ENCODE data around the gene CD300LG.
"Not testable (repeated sequence)": the region's sequence is repeated elsewhere in the genome, so short reads cannot be mapped to it uniquely, and the experiment has no call there.

The CD300LG gene

GRCh38 chr17:43860077-43860725 lies 13.2 kb downstream of the CD300LG start:
- Histone ChIP-seq H3K36me3 (no peaks in the 10 kb centered on the region), H3K27me3 (no peaks in the 10 kb centered on the region), H3K9me3 (no peaks in the 10 kb centered on the region), H3K4me3 (ENCODE audit: low read depth, low read length) (no peak overlapping the region), H3K4me1 (no peaks in the 10 kb centered on the region)
- TF ChIP-seq, protein P1, sequence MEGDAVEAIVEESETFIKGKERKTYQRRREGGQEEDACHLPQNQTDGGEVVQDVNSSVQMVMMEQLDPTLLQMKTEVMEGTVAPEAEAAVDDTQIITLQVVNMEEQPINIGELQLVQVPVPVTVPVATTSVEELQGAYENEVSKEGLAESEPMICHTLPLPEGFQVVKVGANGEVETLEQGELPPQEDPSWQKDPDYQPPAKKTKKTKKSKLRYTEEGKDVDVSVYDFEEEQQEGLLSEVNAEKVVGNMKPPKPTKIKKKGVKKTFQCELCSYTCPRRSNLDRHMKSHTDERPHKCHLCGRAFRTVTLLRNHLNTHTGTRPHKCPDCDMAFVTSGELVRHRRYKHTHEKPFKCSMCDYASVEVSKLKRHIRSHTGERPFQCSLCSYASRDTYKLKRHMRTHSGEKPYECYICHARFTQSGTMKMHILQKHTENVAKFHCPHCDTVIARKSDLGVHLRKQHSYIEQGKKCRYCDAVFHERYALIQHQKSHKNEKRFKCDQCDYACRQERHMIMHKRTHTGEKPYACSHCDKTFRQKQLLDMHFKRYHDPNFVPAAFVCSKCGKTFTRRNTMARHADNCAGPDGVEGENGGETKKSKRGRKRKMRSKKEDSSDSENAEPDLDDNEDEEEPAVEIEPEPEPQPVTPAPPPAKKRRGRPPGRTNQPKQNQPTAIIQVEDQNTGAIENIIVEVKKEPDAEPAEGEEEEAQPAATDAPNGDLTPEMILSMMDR (IDR thresholded peaks at IDR 0.05; ENCODE audit: low read depth, low read length) = no peak
- DNase-seq = no peak

- Histone ChIP-seq H3K4me3 (ENCODE audit: low read depth, low read length) (no peak overlapping the region), H3K4me1 (no peaks in the 10 kb centered on the region), H3K27me3 (no peaks in the 10 kb centered on the region; the same call in 1 of the 2 replicates), H3K9me3 (no peaks in the 10 kb centered on the region), H3K36me3 (no peaks in the 10 kb centered on the region)
- no peak for DNase-seq
- TF ChIP-seq, protein P1 (IDR thresholded peaks at IDR 0.05; ENCODE audit: low read depth, low read length) = no peak
Observed at GRCh38 chr17:43860927-43861622, 14.1 kb downstream of the CD300LG start.

GRCh38 chr17:43861960-43862359 lies 15.0 kb downstream of the CD300LG start:
- no peak for DNase-seq
- TF ChIP-seq, protein P1 (IDR thresholded peaks at IDR 0.05; ENCODE audit: low read depth, low read length) = no peak
- no peaks in the 10 kb centered on the region for H3K4me1 ChIP-seq
- H3K36me3 ChIP-seq = no peaks in the 10 kb centered on the region
- no peaks in the 10 kb centered on the region for H3K9me3 ChIP-seq
- H3K27me3 ChIP-seq = no peaks in the 10 kb centered on the region; the same call in 1 of the 2 replicates
- no peak overlapping the region for H3K4me3 ChIP-seq (ENCODE audit: low read depth, low read length)

DNA sequence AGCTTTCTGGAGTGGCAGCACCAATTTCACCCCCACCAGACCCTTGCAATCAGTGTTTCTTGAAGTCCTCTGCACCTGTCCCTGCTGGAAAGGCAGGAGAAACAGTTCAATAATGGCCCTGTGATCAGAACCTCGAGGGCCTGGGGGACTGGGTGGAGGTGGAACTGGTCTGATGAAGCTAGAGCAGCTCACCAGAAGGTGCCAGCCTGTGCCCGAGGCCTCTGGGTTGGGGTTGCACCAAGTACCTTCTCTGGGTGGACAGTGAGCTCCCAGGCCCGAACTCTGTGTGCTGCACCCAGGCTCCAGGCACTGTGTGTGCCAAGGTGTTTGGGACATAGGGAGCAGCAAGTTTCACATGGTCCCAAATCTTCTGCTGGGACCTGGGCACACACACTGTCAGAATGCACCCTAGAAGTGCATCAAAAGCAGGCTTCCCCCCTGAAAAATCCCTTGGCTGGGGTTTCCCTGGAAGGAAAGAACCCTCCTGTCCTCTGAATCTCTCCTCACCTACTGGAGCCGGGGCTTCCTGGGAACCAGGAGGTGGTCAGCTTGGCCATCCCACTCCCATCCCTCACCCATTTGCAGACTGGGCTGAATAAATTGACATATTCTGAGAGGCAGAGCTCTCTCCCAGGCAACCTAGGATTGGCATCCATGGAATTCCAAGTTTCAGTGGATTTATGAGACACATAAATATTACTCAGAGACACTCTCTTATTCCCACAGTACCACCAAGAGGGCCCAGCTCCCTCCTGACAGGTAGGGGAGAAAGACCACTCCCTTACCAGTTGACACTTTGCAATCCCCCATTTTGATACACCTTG lies 17.4 kb downstream of the CD300LG start:
- Histone ChIP-seq H3K4me3 (ENCODE audit: low read depth, low read length) (no peak overlapping the region), H3K27me3 (peaks cover 3% of the 10 kb centered on the region), H3K9me3 (no peaks in the 10 kb centered on the region), H3K36me3 (no peaks in the 10 kb centered on the region), H3K4me1 (no peaks in the 10 kb centered on the region)
- no peak for DNase-seq
- TF ChIP-seq, protein P1 (IDR thresholded peaks at IDR 0.05; ENCODE audit: low read depth, low read length) = no peak

- H3K36me3 ChIP-seq = no peaks in the 10 kb centered on the region
- H3K4me1 ChIP-seq = no peaks in the 10 kb centered on the region
- H3K9me3 ChIP-seq = no peaks in the 10 kb centered on the region
- H3K27me3 ChIP-seq = peaks cover 9% of the 10 kb centered on the region
- TF ChIP-seq, protein P1 (IDR thresholded peaks at IDR 0.05; ENCODE audit: low read depth, low read length) = no peak
- no peak for DNase-seq
- no peak overlapping the region for H3K4me3 ChIP-seq (ENCODE audit: low read depth, low read length)
Observed at GRCh38 chr17:43868226-43868994, 21.4 kb downstream of the CD300LG start.

DNA sequence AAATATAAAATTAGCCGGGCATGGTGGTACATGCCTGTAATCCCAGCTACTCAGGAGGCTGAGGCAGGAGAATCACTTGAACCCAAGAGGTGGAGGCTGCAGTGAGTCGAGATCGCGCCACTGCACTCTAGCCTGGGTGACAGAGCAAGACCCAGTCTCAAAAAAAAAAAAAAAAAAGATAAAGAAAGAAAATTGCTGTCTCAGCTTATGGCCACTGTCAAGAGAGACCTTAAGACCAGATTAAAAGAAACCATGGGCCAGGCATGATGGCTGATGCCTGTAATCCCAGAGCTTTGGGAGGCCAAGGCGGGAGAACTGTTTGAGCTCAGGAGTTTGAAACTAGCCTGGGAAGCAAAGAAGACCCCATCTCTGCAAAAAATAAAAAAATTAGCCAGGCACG lies 22.1 kb downstream of the CD300LG start:
- DNase-seq; H3K4me3 ChIP-seq (ENCODE audit: low read depth, low read length); H3K27me3 ChIP-seq; H3K9me3 ChIP-seq; H3K36me3 ChIP-seq; H3K4me1 ChIP-seq: not testable (repeated sequence)

All from BE2C (cell line).